ENCODE data around the gene DENND5B. TPM values are rescaled to one million over a fixed set of nuclear protein-coding genes. Genes with fewer than 3 reads are reported as not detected.
A peak's percentile ranks its signal among the peaks of the same experiment; 100 is the strongest.

DENND5B gene
- polyA plus RNA-seq, 2 of the 4 experiments (the other 2 are of a cell fraction): 15.5 to 55.2 TPM

- TF ChIP-seq, protein P1, sequence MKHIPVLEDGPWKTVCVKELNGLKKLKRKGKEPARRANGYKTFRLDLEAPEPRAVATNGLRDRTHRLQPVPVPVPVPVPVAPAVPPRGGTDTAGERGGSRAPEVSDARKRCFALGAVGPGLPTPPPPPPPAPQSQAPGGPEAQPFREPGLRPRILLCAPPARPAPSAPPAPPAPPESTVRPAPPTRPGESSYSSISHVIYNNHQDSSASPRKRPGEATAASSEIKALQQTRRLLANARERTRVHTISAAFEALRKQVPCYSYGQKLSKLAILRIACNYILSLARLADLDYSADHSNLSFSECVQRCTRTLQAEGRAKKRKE (CRISPR knock-in tag; IDR thresholded peaks at IDR 0.05; ENCODE audit: low read depth): no peak
- TF ChIP-seq SREBF2 (IDR thresholded peaks at IDR 0.05): no peak
- no peak for TF ChIP-seq RNF2 (IDR thresholded peaks at IDR 0.05; ENCODE audit: borderline replicate concordance, low read depth)
- TF ChIP-seq FOSL2 (IDR thresholded peaks at IDR 0.05): no peak
- no peak for TF ChIP-seq FOSL2 (CRISPR knock-in tag; IDR thresholded peaks at IDR 0.05)
- no peak for TF ChIP-seq CEBPB (IDR thresholded peaks at IDR 0.05)
- no peak for TF ChIP-seq HOXA7 (CRISPR knock-in tag; IDR thresholded peaks at IDR 0.05)
- no peak for TF ChIP-seq PHF8 (IDR thresholded peaks at IDR 0.05; ENCODE audit: borderline replicate concordance, low read depth)
- TF ChIP-seq BCL3 (IDR thresholded peaks at IDR 0.05): no peak
- TF ChIP-seq NFE2L2 (conservative IDR thresholded peaks at IDR 0.05; ENCODE audit: low read length): no peak
Observed at GRCh38 chr12:31470459-31470858, 120.5 kb downstream of the DENND5B start (continued).

DNA sequence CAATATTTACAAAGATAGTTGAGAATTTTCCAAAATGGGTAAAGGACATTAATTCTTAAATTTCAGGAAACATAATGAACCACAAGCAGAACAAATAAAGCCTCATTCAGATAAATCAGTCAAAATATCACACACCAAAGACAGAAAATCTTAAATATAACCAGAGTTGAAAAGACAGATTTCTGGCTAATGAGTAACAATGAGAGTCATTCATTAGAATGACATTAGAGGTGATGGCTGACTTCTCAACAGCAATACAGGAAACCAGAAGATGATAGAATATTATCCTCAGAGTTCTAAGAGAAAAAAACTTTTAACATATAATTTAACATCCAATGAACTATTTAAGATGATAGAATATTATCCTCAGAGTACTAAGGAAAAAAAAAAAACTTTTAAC is 124.2 kb downstream of the DENND5B start:
- POLR2A ChIA-PET: no interaction called here
- FAIRE-seq: no peak
- H3K4me2 ChIP-seq: peak overlapping the region; percentile 20; the same call in 1 of the 3 replicates

More for the DNA sequence above, 124.2 kb downstream of the DENND5B start:
- ATAC-seq (no peak), DNase-seq (ENCODE audit: low read depth in 1 of 2, low spot score in 1 of 2) (no peak)
- Histone ChIP-seq H3K4me1 (peaks cover 18% of the 10 kb centered on the region; the same call in 2 of the 3 replicates), H3K9me3 (peaks cover 7% of the 10 kb centered on the region; the same call in 2 of the 3 replicates), H3K4me3 (no peak overlapping the region), H3K27ac (no peak overlapping the region)
- no peak for TF ChIP-seq CHD2 (IDR thresholded peaks at IDR 0.05; ENCODE audit: low read length, partially characterized antibody)
- no peak for TF ChIP-seq ZNF302 (CRISPR knock-in tag; IDR thresholded peaks at IDR 0.05)
- TF ChIP-seq CTCF (IDR thresholded peaks at IDR 0.05): no peak
- TF ChIP-seq ZC3H11A (IDR thresholded peaks at IDR 0.05): no peak
- no peak for TF ChIP-seq NFE2L2 (conservative IDR thresholded peaks at IDR 0.05; ENCODE audit: low read length)
- no peak for TF ChIP-seq RAD21 (conservative IDR thresholded peaks at IDR 0.05 in 1 of 2, IDR thresholded peaks at IDR 0.05 in 1 of 2)
- TF ChIP-seq HMGXB4 (CRISPR knock-in tag; IDR thresholded peaks at IDR 0.05; ENCODE audit: borderline replicate concordance): no peak
- no peak for TF ChIP-seq RCOR1 (IDR thresholded peaks at IDR 0.05; ENCODE audit: low read depth, low read length)
- TF ChIP-seq ZSCAN20 (CRISPR knock-in tag; IDR thresholded peaks at IDR 0.05): no peak
- TF ChIP-seq POLR2A (IDR thresholded peaks at IDR 0.05; ENCODE audit: low read length): no peak
- TF ChIP-seq, protein P2, sequence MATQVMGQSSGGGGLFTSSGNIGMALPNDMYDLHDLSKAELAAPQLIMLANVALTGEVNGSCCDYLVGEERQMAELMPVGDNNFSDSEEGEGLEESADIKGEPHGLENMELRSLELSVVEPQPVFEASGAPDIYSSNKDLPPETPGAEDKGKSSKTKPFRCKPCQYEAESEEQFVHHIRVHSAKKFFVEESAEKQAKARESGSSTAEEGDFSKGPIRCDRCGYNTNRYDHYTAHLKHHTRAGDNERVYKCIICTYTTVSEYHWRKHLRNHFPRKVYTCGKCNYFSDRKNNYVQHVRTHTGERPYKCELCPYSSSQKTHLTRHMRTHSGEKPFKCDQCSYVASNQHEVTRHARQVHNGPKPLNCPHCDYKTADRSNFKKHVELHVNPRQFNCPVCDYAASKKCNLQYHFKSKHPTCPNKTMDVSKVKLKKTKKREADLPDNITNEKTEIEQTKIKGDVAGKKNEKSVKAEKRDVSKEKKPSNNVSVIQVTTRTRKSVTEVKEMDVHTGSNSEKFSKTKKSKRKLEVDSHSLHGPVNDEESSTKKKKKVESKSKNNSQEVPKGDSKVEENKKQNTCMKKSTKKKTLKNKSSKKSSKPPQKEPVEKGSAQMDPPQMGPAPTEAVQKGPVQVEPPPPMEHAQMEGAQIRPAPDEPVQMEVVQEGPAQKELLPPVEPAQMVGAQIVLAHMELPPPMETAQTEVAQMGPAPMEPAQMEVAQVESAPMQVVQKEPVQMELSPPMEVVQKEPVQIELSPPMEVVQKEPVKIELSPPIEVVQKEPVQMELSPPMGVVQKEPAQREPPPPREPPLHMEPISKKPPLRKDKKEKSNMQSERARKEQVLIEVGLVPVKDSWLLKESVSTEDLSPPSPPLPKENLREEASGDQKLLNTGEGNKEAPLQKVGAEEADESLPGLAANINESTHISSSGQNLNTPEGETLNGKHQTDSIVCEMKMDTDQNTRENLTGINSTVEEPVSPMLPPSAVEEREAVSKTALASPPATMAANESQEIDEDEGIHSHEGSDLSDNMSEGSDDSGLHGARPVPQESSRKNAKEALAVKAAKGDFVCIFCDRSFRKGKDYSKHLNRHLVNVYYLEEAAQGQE (IDR thresholded peaks at IDR 0.05): no peak
- TF ChIP-seq SREBF2 (IDR thresholded peaks at IDR 0.05): no peak
- TF ChIP-seq JUN (IDR thresholded peaks at IDR 0.05): no peak
- TF ChIP-seq PHF8 (IDR thresholded peaks at IDR 0.05; ENCODE audit: borderline replicate concordance, low read depth): no peak
- no peak for TF ChIP-seq HOXA7 (CRISPR knock-in tag; IDR thresholded peaks at IDR 0.05)
- no peak for TF ChIP-seq EP300 (IDR thresholded peaks at IDR 0.05)
- TF ChIP-seq, protein P3, sequence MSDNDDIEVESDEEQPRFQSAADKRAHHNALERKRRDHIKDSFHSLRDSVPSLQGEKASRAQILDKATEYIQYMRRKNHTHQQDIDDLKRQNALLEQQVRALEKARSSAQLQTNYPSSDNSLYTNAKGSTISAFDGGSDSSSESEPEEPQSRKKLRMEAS (IDR thresholded peaks at IDR 0.05): no peak
- CTCF ChIA-PET: no interaction called here

Measured in A549 (cell line).